ENCODE data around the gene ANXA6. TPM values are rescaled to one million over a fixed set of nuclear protein-coding genes. Genes with fewer than 3 reads are reported as not detected.
A peak's percentile ranks its signal among the peaks of the same experiment; 100 is the strongest.

The ANXA6 gene
- total and polyA plus RNA-seq, 4 experiments from 2014 or later, result 229 to 342 (median 324) TPM

DNA sequence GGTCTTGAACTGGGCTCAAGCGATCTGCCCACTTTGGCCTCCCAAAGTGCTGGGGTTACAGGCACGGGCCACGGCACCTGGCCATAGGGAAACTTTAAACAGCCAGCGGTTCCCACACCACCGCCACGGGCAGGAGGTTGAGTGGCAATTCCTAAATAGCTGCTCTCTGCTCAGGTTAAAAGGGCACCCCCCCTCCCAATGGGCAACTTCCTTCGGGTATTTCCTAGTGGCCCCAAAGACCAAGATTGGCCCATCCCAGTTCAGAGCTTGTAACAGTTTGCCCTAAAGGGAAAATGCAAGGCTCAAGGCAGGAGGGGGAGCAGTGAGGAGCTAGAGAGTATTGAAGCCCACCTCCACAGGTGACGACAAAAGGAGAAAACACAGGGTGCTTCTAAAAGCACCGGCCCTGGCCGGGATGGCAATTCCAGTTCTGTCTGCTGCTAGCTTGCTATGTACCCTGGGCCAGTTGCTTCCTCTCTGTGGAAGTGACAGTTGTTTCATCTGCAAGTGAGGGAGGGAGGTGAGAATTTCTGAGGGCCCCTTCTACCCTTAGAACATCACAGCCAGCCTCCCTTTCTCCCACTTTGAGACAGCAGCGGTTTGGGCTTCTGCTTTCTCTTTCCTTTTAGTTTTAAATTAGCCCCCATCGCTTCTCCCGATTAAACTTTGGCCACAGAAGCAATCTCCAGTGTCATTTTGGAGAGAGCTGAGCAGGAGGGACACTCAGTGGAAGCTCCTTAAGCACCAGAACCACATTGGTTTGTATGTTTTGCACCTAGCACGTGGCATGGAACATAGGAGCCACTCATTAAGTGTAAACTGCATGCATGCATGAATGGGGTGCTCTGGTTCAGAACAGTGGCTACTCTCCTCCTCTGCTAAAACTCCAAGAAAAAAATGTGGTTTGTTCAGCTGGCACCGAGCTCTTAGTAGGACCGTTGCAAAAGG lies 59.5 kb downstream of the ANXA6 start:
- H3K4me3 Mint-ChIP-seq, result peak overlapping the region in 7 of 8 donors; percentile 1 to 74 (median 42)
- DNase-seq, result peak in 1 of 5 donors; percentile 55
- peak overlapping the region; percentile 43 for H3K27ac ChIP-seq (ENCODE audit: low read depth, low read length)
- CTCF ChIA-PET (ENCODE audit: partially characterized antibody), result interaction anchor here (1.1 to 3.7 kb wide), 8 partner anchors 8 to 46 kb away, joined by 3 to 31 read pairs (median 8); partner anchors contain the start of gene TNIP1
- intact Hi-C loops (cut with micrococcal nuclease), result loop anchor here (1.0 kb wide), 1 partner anchor 11 kb away; no protein-coding TSS in a partner anchor
- no peaks in the 10 kb centered on the region for H3K27me3 Mint-ChIP-seq
- H3K36me3 Mint-ChIP-seq, result peaks cover 23 to 32% of the 10 kb centered on the region in 2 donors
- H3K9me3 Mint-ChIP-seq, result peaks cover 0 to 2% (median 0%) of the 10 kb centered on the region in 8 donors
- H3K27ac Mint-ChIP-seq, result peak overlapping the region; percentile 67 to 93 (median 88)
- POLR2A ChIA-PET (ENCODE audit: partially characterized antibody), result interaction anchor here (0.6 to 9.1 kb wide), 8 partner anchors 9 to 126 kb away, joined by 3 to 106 read pairs (median 5); partner anchors contain the start of genes CCDC69 and TNIP1
- H3K4me3 ChIP-seq (ENCODE audit: low read length in 2 of 2), result no peak overlapping the region
- H3K36me3 ChIP-seq (ENCODE audit: insufficient read depth, low read length), result peaks cover 20% of the 10 kb centered on the region
- no peaks in the 10 kb centered on the region for H3K9me3 ChIP-seq (ENCODE audit: control insufficient read depth in 1 of 2, low read length in 2 of 2)
- H3K4me1 ChIP-seq (ENCODE audit: insufficient read depth, low read length), result peaks cover 56% of the 10 kb centered on the region
- H3K4me1 Mint-ChIP-seq, result peaks cover 52 to 82% (median 66%) of the 10 kb centered on the region in 4 donors
- no peaks in the 10 kb centered on the region for H3K27me3 ChIP-seq (ENCODE audit: insufficient read depth, low read length)

GRCh38 chr5:151097061-151097460 lies 60.5 kb downstream of the ANXA6 start:
- H3K4me1 Mint-ChIP-seq, result peaks cover 53 to 89% (median 72%) of the 10 kb centered on the region in 4 donors
- Histone ChIP-seq H3K9me3 (ENCODE audit: control insufficient read depth in 1 of 2, low read length in 2 of 2) (no peaks in the 10 kb centered on the region), H3K36me3 (ENCODE audit: insufficient read depth, low read length) (peaks cover 16% of the 10 kb centered on the region), H3K4me1 (ENCODE audit: insufficient read depth, low read length) (peaks cover 59% of the 10 kb centered on the region), H3K4me3 (ENCODE audit: low read length in 2 of 2) (no peak overlapping the region), H3K27ac (ENCODE audit: low read depth, low read length) (peak overlapping the region; percentile 10), H3K27me3 (ENCODE audit: insufficient read depth, low read length) (no peaks in the 10 kb centered on the region)
- peaks cover 22 to 24% of the 10 kb centered on the region in 2 donors for H3K36me3 Mint-ChIP-seq
- H3K9me3 Mint-ChIP-seq, result peaks cover 0 to 2% (median 0%) of the 10 kb centered on the region in 8 donors
- intact Hi-C loops (cut with micrococcal nuclease), result no loop called here
- CTCF ChIA-PET (ENCODE audit: partially characterized antibody), result interaction anchor here (2.2 to 2.9 kb wide), 2 partner anchors 18 to 45 kb away, joined by 10 to 18 read pairs; no protein-coding TSS in a partner anchor
- no peaks in the 10 kb centered on the region for H3K27me3 Mint-ChIP-seq
- no peak overlapping the region for H3K4me3 Mint-ChIP-seq
- H3K27ac Mint-ChIP-seq, result peak overlapping the region; percentile 59 to 93 (median 79)
- no peak for DNase-seq
- POLR2A ChIA-PET (ENCODE audit: partially characterized antibody), result interaction anchor here (2.0 to 9.1 kb wide), 3 partner anchors 8 to 16 kb away, joined by 6 to 106 read pairs (median 16); partner anchors contain the start of gene TNIP1

GRCh38 chr5:151096001-151096373 lies 61.6 kb downstream of the ANXA6 start:
- no peak for DNase-seq
- intact Hi-C loops (cut with micrococcal nuclease), result no loop called here
- Mint-ChIP-seq H3K4me1 (peaks cover 54 to 90% (median 73%) of the 10 kb centered on the region in 4 donors), H3K9me3 (peaks cover 0 to 2% (median 0%) of the 10 kb centered on the region in 8 donors), H3K4me3 (peak overlapping the region in 5 of 8 donors; percentile 26 to 79 (median 32)), H3K36me3 (peaks cover 14 to 15% of the 10 kb centered on the region in 2 donors), H3K27me3 (no peaks in the 10 kb centered on the region), H3K27ac (peak overlapping the region in 6 of 7 donors; percentile 73 to 93 (median 86))
- ChIA-PET POLR2A (ENCODE audit: partially characterized antibody) (interaction anchor here (1.1 to 9.1 kb wide), 3 partner anchors 15 to 48 kb away, joined by 4 to 106 read pairs (median 6); partner anchors contain the start of gene TNIP1), CTCF (ENCODE audit: partially characterized antibody) (interaction anchor here (0.9 to 2.9 kb wide), 3 partner anchors 9 to 44 kb away, joined by 4 to 18 read pairs (median 10); no protein-coding TSS in a partner anchor)
- peak overlapping the region; percentile 58 for H3K27ac ChIP-seq (ENCODE audit: low read depth, low read length)
- H3K27me3 ChIP-seq (ENCODE audit: insufficient read depth, low read length), result no peaks in the 10 kb centered on the region
- H3K4me1 ChIP-seq (ENCODE audit: insufficient read depth, low read length), result peaks cover 59% of the 10 kb centered on the region
- no peak overlapping the region for H3K4me3 ChIP-seq (ENCODE audit: low read length in 2 of 2)
- H3K9me3 ChIP-seq (ENCODE audit: control insufficient read depth in 1 of 2, low read length in 2 of 2), result no peaks in the 10 kb centered on the region
- H3K36me3 ChIP-seq (ENCODE audit: insufficient read depth, low read length), result peaks cover 6% of the 10 kb centered on the region

DNA sequence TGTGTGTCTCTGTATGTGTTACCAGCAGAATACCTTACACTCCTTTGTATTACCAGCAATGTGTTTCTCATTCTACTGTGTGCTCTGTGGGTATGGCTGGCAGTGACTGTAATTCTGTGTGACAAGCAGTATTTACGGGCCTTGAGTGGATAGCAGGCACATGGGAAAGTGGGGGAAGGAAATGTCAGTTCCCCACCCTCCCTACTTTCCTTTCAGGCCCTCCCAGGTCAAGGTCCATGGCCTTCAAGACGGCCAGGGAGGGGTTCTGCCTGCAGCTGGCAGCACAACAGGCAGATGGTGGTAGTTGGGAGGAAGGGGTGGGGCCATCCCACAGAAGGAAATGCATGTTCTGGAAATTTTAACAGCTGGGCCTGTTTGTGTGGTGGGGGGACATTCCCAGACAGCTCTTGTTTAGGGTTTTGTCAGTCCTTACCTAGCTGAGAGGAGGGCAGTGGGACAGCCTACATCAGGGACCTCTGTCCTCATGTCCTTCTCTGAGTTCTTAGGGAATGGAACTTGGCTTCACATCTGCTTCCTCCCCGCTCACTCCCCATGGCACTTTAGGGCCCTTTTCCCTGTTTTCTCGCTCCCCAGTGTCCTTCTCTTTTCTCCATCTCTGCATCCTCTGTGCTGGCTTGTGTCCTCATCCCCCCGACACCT lies 62.1 kb downstream of the ANXA6 start:
- Mint-ChIP-seq H3K4me1 (peaks cover 54 to 89% (median 70%) of the 10 kb centered on the region in 4 donors), H3K36me3 (peaks cover 9 to 10% of the 10 kb centered on the region in 2 donors), H3K4me3 (peak overlapping the region in 5 of 8 donors; percentile 60 to 81 (median 73)), H3K27me3 (no peaks in the 10 kb centered on the region), H3K9me3 (peaks cover 0 to 2% (median 0%) of the 10 kb centered on the region in 8 donors), H3K27ac (peak overlapping the region; percentile 74 to 95 (median 92))
- Histone ChIP-seq H3K27me3 (ENCODE audit: insufficient read depth, low read length) (no peaks in the 10 kb centered on the region), H3K36me3 (ENCODE audit: insufficient read depth, low read length) (peaks cover under 1% of the 10 kb centered on the region), H3K27ac (ENCODE audit: low read depth, low read length) (peak overlapping the region; percentile 58), H3K4me3 (ENCODE audit: low read length in 2 of 2) (no peak overlapping the region), H3K4me1 (ENCODE audit: insufficient read depth, low read length) (peaks cover 59% of the 10 kb centered on the region), H3K9me3 (ENCODE audit: control insufficient read depth in 1 of 2, low read length in 2 of 2) (no peaks in the 10 kb centered on the region)
- ChIA-PET POLR2A (ENCODE audit: partially characterized antibody) (interaction anchor here (1.1 to 9.1 kb wide), 3 partner anchors 15 to 47 kb away, joined by 4 to 106 read pairs (median 6); partner anchors contain the start of gene TNIP1), CTCF (ENCODE audit: partially characterized antibody) (interaction anchor here (0.9 to 2.9 kb wide), 3 partner anchors 9 to 44 kb away, joined by 4 to 18 read pairs (median 10); no protein-coding TSS in a partner anchor)
- intact Hi-C loops (cut with micrococcal nuclease), result loop anchor here (2.0 kb wide), 1 partner anchor 19 kb away; no protein-coding TSS in a partner anchor
- no peak for DNase-seq

DNA sequence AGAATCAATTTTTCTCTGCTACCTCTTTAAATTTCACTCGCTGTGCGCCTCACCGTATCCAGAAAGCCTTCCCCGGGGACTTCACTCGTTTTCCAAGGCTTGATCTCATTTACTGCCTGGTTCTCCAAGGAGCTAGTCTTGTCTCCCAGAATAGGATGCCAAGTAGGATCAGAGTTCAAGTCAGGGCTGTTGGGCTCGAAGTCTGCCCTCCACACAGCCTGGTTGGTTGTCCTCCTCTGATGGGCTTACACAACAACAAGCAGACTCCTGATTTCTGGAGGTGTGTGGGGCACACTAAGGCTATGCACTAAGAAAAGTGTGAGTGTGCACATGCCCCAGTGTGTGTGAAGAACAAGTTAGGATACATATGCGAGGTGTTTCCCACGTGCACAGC lies 62.7 kb downstream of the ANXA6 start:
- Mint-ChIP-seq H3K27me3 (no peaks in the 10 kb centered on the region), H3K4me1 (peaks cover 52 to 85% (median 65%) of the 10 kb centered on the region in 4 donors), H3K27ac (peak overlapping the region; percentile 55 to 95 (median 92)), H3K36me3 (peaks cover 3 to 4% of the 10 kb centered on the region in 2 donors), H3K9me3 (peaks cover 0 to 2% (median 0%) of the 10 kb centered on the region in 8 donors), H3K4me3 (peak overlapping the region in 6 of 8 donors; percentile 48 to 82 (median 76))
- Histone ChIP-seq H3K4me3 (ENCODE audit: low read length in 2 of 2) (peak overlapping the region in 1 of 2 donors; percentile 8), H3K4me1 (ENCODE audit: insufficient read depth, low read length) (peaks cover 59% of the 10 kb centered on the region), H3K9me3 (ENCODE audit: control insufficient read depth in 1 of 2, low read length in 2 of 2) (no peaks in the 10 kb centered on the region), H3K36me3 (ENCODE audit: insufficient read depth, low read length) (no peaks in the 10 kb centered on the region), H3K27ac (ENCODE audit: low read depth, low read length) (peak overlapping the region; percentile 58), H3K27me3 (ENCODE audit: insufficient read depth, low read length) (no peaks in the 10 kb centered on the region)
- ChIA-PET POLR2A (ENCODE audit: partially characterized antibody) (interaction anchor here (1.8 to 9.1 kb wide), 2 partner anchors 14 to 47 kb away, joined by 6 to 106 read pairs; partner anchors contain the start of gene TNIP1), CTCF (ENCODE audit: partially characterized antibody) (interaction anchor here (2.2 to 2.9 kb wide), 2 partner anchors 20 to 43 kb away, joined by 10 to 18 read pairs; no protein-coding TSS in a partner anchor)
- intact Hi-C loops (cut with micrococcal nuclease), result loop anchor here (2.0 kb wide), 1 partner anchor 20 kb away; no protein-coding TSS in a partner anchor
- no peak for DNase-seq
